Progenitor cell of endocrine pancreas (in vitro differentiated cells): ENCODE data around the gene ABCD3. TPM values are rescaled to one million over a fixed set of nuclear protein-coding genes. Genes with fewer than 3 reads are reported as not detected.
A peak's percentile ranks its signal among the peaks of the same experiment; 100 is the strongest.

Experiments used
- DNase-seq: peaks from one replicate; pipeline ENCODE4 v3.0.0; 2021; ENCODE audit warnings: low spot score; ENCODE audit not compliant: unreplicated experiment
- H3K27ac Mint-ChIP-seq: 2 replicates; pipeline ENCODE4 v1.8.0; 2021; ENCODE audit warnings: mild to moderate bottlenecking, moderate library complexity, mixed read lengths
- H3K27me3 Mint-ChIP-seq: 2 replicates; pipeline ENCODE4 v1.8.0; 2021; ENCODE audit warnings: mixed read lengths
- H3K36me3 Mint-ChIP-seq: 2 replicates; pipeline ENCODE4 v1.8.0; 2022; ENCODE audit warnings: mixed read lengths; ENCODE audit not compliant: insufficient read depth
- H3K4me1 Mint-ChIP-seq: 2 replicates; pipeline ENCODE4 v1.8.0; 2021; ENCODE audit warnings: low read depth, mixed read lengths
- H3K4me3 Mint-ChIP-seq: 2 replicates; pipeline ENCODE4 v1.8.0; 2021; ENCODE audit warnings: low read depth, mild to moderate bottlenecking, moderate library complexity, mixed read lengths
- H3K9me3 Mint-ChIP-seq: 2 replicates; pipeline ENCODE4 v1.8.0; 2021; ENCODE audit warnings: low read depth, mixed read lengths
- CTCF ChIP-seq: fragments of 200-600 bp; sonication (generic); IDR thresholded peaks from one replicate; pipeline ENCODE4 v1.5.0; 2021; ENCODE audit warnings: antibody characterized with exemption, mild to moderate bottlenecking; ENCODE audit not compliant: unreplicated experiment
- total RNA-seq: library from RNA; stranded (reverse); gene quantifications from 2 replicates; pipeline ENCODE4 v1.2.1, GENCODE V29; 2021

ABCD3 gene
- total RNA-seq, 1 donor from 2014 or later, result 43.2 TPM

DNA sequence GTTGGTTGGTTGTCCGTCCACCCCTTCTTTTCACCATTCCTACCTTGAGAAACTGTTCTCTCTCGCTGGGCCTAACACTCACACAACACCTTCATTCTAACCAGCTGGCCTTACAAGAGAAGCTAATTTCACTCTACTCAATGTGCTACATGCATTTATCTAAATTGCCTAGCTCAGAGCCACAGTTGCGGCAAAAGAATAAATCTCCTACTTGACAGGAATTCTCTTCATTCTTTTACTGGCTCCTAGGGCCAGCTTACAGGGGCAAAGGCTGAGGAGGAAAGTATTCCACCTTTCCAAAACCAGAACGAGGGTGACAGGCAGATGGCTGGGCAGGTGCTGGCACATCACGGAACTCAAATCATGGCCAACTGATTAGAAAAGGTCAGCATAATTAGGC lies 116.9 kb downstream of the ABCD3 start:
- no peaks in the 10 kb centered on the region for H3K9me3 Mint-ChIP-seq

GRCh38 chr1:94535879-94536278 lies 117.7 kb downstream of the ABCD3 start:
- no peaks in the 10 kb centered on the region for H3K9me3 Mint-ChIP-seq
- H3K27ac Mint-ChIP-seq, result no peak overlapping the region
- no peaks in the 10 kb centered on the region for H3K27me3 Mint-ChIP-seq
- no peak overlapping the region for H3K4me3 Mint-ChIP-seq
- TF ChIP-seq CTCF, result no peak
- peaks cover 64% of the 10 kb centered on the region for H3K36me3 Mint-ChIP-seq
- no peak for DNase-seq
- H3K4me1 Mint-ChIP-seq, result peaks cover 56% of the 10 kb centered on the region

More for the DNA sequence above, 116.9 kb downstream of the ABCD3 start:
- no peak for DNase-seq
- Mint-ChIP-seq H3K4me3 (no peak overlapping the region), H3K4me1 (peaks cover 52% of the 10 kb centered on the region), H3K27ac (no peak overlapping the region), H3K27me3 (no peaks in the 10 kb centered on the region), H3K36me3 (peaks cover 67% of the 10 kb centered on the region)
- no peak for TF ChIP-seq CTCF

- peak overlapping the region; percentile 65 for H3K4me3 Mint-ChIP-seq
These were observed 119.1 kb downstream of the ABCD3 start for GRCh38 chr1:94537254-94537653.

DNA sequence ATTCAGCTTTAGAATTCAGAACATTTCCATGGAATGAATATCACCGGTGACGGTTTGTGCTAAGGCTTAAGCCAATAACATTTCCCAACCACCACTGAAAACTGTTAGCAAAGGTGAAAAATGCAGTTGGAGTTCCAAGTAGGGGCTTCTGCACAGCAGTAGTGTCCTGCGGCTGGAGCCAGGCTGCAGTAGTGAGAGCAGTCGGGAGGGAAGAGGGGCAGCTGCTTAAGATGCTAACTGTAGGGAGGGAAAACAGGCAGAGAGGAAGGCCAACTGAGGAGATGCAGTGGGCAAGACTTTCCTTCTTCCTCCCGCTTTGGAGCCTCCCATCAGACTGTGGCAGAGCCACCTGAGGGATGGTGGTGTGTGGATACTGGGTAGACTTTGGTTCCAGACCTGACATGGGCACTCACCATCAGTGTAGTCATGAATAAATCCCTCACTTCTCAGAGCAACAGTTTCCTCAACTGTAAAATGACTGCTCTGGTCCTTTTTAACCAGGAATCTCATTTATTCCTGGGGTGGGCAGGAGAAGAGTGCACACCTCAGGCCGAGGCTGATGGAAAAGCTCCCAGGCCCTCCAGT lies 120.1 kb downstream of the ABCD3 start:
- TF ChIP-seq CTCF, result no peak
- DNase-seq, result no peak
- H3K9me3 Mint-ChIP-seq, result no peaks in the 10 kb centered on the region
- H3K4me3 Mint-ChIP-seq, result peak overlapping the region; percentile 95
- H3K4me1 Mint-ChIP-seq, result peaks cover 58% of the 10 kb centered on the region
- peaks cover 44% of the 10 kb centered on the region for H3K36me3 Mint-ChIP-seq
- no peak overlapping the region for H3K27ac Mint-ChIP-seq
- no peaks in the 10 kb centered on the region for H3K27me3 Mint-ChIP-seq

More at GRCh38 chr1:94537254-94537653, 119.1 kb downstream of the ABCD3 start:
- TF ChIP-seq CTCF, result no peak
- H3K4me1 Mint-ChIP-seq, result peaks cover 56% of the 10 kb centered on the region
- DNase-seq, result no peak
- H3K36me3 Mint-ChIP-seq, result peaks cover 54% of the 10 kb centered on the region
- H3K27me3 Mint-ChIP-seq, result no peaks in the 10 kb centered on the region
- H3K27ac Mint-ChIP-seq, result no peak overlapping the region
- no peaks in the 10 kb centered on the region for H3K9me3 Mint-ChIP-seq

DNA sequence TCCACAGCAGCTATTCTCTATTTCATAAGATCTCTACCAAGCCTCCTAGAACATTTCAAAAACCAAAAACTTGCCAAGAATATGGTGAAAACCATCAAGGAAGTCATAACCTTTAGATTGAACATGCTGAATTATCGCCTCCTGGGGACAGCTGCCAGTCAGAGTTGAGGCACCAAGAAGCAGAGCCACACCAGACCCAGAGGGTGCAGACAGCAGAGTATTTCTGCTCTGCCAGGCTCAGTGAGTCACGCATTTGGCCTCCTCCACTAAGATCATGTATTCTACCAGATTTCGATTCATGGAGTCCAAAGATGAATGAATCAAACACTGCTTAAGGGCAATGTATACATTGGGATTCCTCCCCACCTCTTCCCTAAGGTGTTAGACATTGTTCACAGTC lies 121.3 kb downstream of the ABCD3 start:
- H3K4me1 Mint-ChIP-seq, result peaks cover 67% of the 10 kb centered on the region

More for the DNA sequence above, 121.3 kb downstream of the ABCD3 start:
- peak overlapping the region; percentile 95 for H3K4me3 Mint-ChIP-seq
- TF ChIP-seq CTCF, result no peak
- H3K27me3 Mint-ChIP-seq, result peaks cover 4% of the 10 kb centered on the region
- peaks cover 38% of the 10 kb centered on the region for H3K36me3 Mint-ChIP-seq
- no peak overlapping the region for H3K27ac Mint-ChIP-seq
- no peak for DNase-seq
- no peaks in the 10 kb centered on the region for H3K9me3 Mint-ChIP-seq
